Activated CD8-positive, alpha-beta memory T cell treated with anti-CD3 and anti-CD28 coated beads, Interleukin-2, amount 50 U/mL, for 1 hour (primary cell): ENCODE results near the gene CNRIP1.

Experiments
- DNase-seq: peaks from one replicate; pipeline ENCODE4 v3.0.0-alpha.2; 2020; ENCODE audit errors: extremely low read depth

Gene CNRIP1

GRCh38 chr2:68292108-68292710, 27.5 kb downstream of the CNRIP1 start:
- no peak for DNase-seq

GRCh38 chr2:68291314-68291713, 28.4 kb downstream of the CNRIP1 start:
- no peak for DNase-seq

GRCh38 chr2:68290901-68291300, 28.8 kb downstream of the CNRIP1 start:
- DNase-seq: no peak

- DNase-seq: no peak
These were observed 31.9 kb downstream of the CNRIP1 start for GRCh38 chr2:68287580-68288441.

GRCh38 chr2:68284896-68285295, 34.9 kb downstream of the CNRIP1 start:
- DNase-seq: no peak

- no peak for DNase-seq
These were observed 36.3 kb downstream of the CNRIP1 start for GRCh38 chr2:68283419-68283812.

- DNase-seq: no peak
These were observed 36.8 kb downstream of the CNRIP1 start for GRCh38 chr2:68282811-68283418.

GRCh38 chr2:68280796-68281195, 39.0 kb downstream of the CNRIP1 start:
- no peak for DNase-seq

GRCh38 chr2:68280348-68280747, 39.4 kb downstream of the CNRIP1 start:
- DNase-seq: no peak

GRCh38 chr2:68279691-68280090, 40.1 kb downstream of the CNRIP1 start:
- DNase-seq: no peak

- no peak for DNase-seq
These were observed 41.6 kb downstream of the CNRIP1 start for GRCh38 chr2:68278169-68278568.

- no peak for DNase-seq
These were observed 45.7 kb downstream of the CNRIP1 start for GRCh38 chr2:68274022-68274421.

- DNase-seq: no peak
These were observed 47.3 kb downstream of the CNRIP1 start for GRCh38 chr2:68272246-68272994.

GRCh38 chr2:68266655-68267054, 53.1 kb downstream of the CNRIP1 start:
- no peak for DNase-seq

GRCh38 chr2:68263632-68264031, 56.1 kb downstream of the CNRIP1 start:
- no peak for DNase-seq

GRCh38 chr2:68258851-68259250, 60.9 kb downstream of the CNRIP1 start:
- DNase-seq: no peak

GRCh38 chr2:68256093-68256450, 63.7 kb downstream of the CNRIP1 start:
- DNase-seq: no peak

- DNase-seq: no peak
These were observed 66.3 kb downstream of the CNRIP1 start for GRCh38 chr2:68253219-68254068.

GRCh38 chr2:68252400-68253218, 67.1 kb downstream of the CNRIP1 start, which contains the start of gene PPP3R1:
Gene PPP3R1, minus strand, starts transcription at chr2:68252532. Its CDS starts 405 bp downstream, at chr2:68252127.
- peak; percentile 85 for DNase-seq

- DNase-seq: no peak
These were observed 67.8 kb downstream of the CNRIP1 start for GRCh38 chr2:68251855-68252399.
